ENCODE results near the gene CBLB. TPM values are rescaled to one million over a fixed set of nuclear protein-coding genes. Genes with fewer than 3 reads are reported as not detected.

Gene CBLB
- total and polyA plus RNA-seq, 3 experiments from 2014 or later, result 67.7 to 113 (median 112) TPM

GRCh38 chr3:105868431-105868741 is 426 bp downstream of the CBLB start:
- peak overlapping the region; percentile 95 to 100 (median 98) for H3K4me3 Mint-ChIP-seq
- no peaks in the 10 kb centered on the region for H3K9me3 Mint-ChIP-seq
- Histone ChIP-seq H3K27me3 (ENCODE audit: insufficient read depth, low read length, poor library complexity, severe bottlenecking) (no peaks in the 10 kb centered on the region), H3K9me3 (ENCODE audit: low read length) (no peaks in the 10 kb centered on the region), H3K4me1 (ENCODE audit: insufficient read depth, low read length) (peaks cover 42% of the 10 kb centered on the region), H3K27ac (ENCODE audit: low read depth, low read length) (peak overlapping the region; percentile 81), H3K4me3 (ENCODE audit: low read length) (peak overlapping the region; percentile 88), H3K36me3 (ENCODE audit: insufficient read depth, low read length) (peaks cover 6% of the 10 kb centered on the region)
- peaks cover 4 to 53% (median 16%) of the 10 kb centered on the region in 3 donors for H3K36me3 Mint-ChIP-seq
- H3K27ac Mint-ChIP-seq, result peak overlapping the region; percentile 87 to 99 (median 97)
- ChIA-PET POLR2A (interaction anchor here (1.1 to 2.6 kb wide), 4 partner anchors 9 to 115 kb away, joined by 3 to 8 read pairs (median 6); no protein-coding TSS in a partner anchor), CTCF (interaction anchor here (0.9 to 1.5 kb wide), 2 partner anchors 15 to 46 kb away, joined by 3 to 4 read pairs; no protein-coding TSS in a partner anchor)
- H3K4me1 Mint-ChIP-seq, result peaks cover 22 to 47% (median 42%) of the 10 kb centered on the region in 3 donors
- DNase-seq, result peak in 2 of 5 donors; percentile 7 to 20
- H3K27me3 Mint-ChIP-seq, result no peaks in the 10 kb centered on the region

GRCh38 chr3:105867712-105868430 is 941 bp downstream of the CBLB start:
- Histone ChIP-seq H3K9me3 (ENCODE audit: low read length) (no peaks in the 10 kb centered on the region), H3K4me3 (ENCODE audit: low read length) (peak overlapping the region; percentile 88), H3K36me3 (ENCODE audit: insufficient read depth, low read length) (peaks cover 6% of the 10 kb centered on the region), H3K27ac (ENCODE audit: low read depth, low read length) (peak overlapping the region; percentile 81), H3K4me1 (ENCODE audit: insufficient read depth, low read length) (peaks cover 47% of the 10 kb centered on the region), H3K27me3 (ENCODE audit: insufficient read depth, low read length, poor library complexity, severe bottlenecking) (no peaks in the 10 kb centered on the region)
- POLR2A ChIA-PET, result interaction anchor here (0.5 to 2.6 kb wide), 7 partner anchors 10 to 137 kb away, joined by 3 to 8 read pairs (median 4); no protein-coding TSS in a partner anchor
- Mint-ChIP-seq H3K4me3 (peak overlapping the region; percentile 95 to 100 (median 98)), H3K9me3 (no peaks in the 10 kb centered on the region), H3K27me3 (no peaks in the 10 kb centered on the region), H3K36me3 (peaks cover 4 to 53% (median 16%) of the 10 kb centered on the region in 3 donors), H3K4me1 (peaks cover 22 to 47% (median 42%) of the 10 kb centered on the region in 3 donors), H3K27ac (peak overlapping the region; percentile 87 to 99 (median 97))
- CTCF ChIA-PET, result interaction anchor here (0.9 to 1.5 kb wide), 2 partner anchors 16 to 45 kb away, joined by 3 to 4 read pairs; no protein-coding TSS in a partner anchor
- peak in 1 of 5 donors; percentile 38 for DNase-seq

DNA sequence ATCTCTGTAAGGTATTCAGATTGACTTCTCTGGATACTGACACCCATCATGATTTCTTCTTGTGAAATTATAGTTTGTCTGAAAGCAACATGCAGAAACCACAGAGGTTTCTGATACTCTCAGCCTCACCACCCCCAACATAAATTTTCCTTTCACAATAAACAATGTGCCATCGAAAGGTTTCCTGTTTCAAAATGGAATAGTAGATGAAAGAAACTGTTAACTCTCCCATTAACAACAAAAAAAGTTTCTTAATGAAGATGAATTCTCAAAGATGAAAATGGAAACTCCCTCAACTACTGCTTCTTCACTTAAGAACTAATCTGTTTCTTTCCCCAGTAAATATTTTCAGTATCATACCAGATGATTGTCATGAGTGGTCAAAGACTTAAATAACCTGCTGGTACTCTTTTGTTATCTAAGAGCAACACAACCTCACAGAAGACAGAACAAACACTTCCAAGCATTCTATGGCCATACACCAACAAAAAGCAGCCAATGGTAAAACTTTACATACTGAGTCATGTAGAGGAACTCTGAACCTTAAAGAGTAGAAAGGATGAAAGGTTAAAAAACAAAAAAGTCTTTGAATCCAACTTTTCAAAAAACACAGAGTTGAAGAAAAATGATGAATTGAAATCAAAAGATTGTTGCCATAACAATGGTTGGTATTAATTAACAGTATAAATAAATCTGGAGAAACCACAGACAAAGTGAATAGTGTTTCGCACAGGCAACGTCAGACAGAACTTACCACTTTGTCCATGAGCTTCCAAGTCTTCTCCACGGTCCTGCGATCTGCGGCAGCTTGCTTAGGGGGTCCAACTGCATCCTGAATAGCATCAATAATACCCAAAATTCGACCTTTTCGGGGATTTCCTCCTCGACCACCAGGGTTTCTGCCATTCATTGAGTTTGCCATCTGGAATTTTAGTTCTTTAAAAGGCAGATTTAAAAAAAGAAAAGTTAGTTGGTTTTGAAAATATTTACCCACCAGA is 1.9 kb downstream of the CBLB start:
- Mint-ChIP-seq H3K27ac (peak overlapping the region; percentile 87 to 99 (median 97)), H3K9me3 (no peaks in the 10 kb centered on the region), H3K27me3 (no peaks in the 10 kb centered on the region), H3K4me1 (peaks cover 22 to 43% (median 42%) of the 10 kb centered on the region in 3 donors), H3K36me3 (peaks cover 4 to 53% (median 16%) of the 10 kb centered on the region in 3 donors), H3K4me3 (peak overlapping the region; percentile 95 to 100 (median 98))
- CTCF ChIA-PET, result interaction anchor here (0.9 to 1.0 kb wide), 2 partner anchors 17 to 187 kb away, joined by 3 to 4 read pairs; no protein-coding TSS in a partner anchor
- H3K27ac ChIP-seq (ENCODE audit: low read depth, low read length), result peak overlapping the region; percentile 81
- peak in 3 of 5 donors; percentile 32 to 53 (median 45) for DNase-seq
- POLR2A ChIA-PET, result interaction anchor here (0.6 to 0.7 kb wide), 3 partner anchors 28 to 136 kb away, joined by 3 to 6 read pairs (median 4); no protein-coding TSS in a partner anchor
- H3K27me3 ChIP-seq (ENCODE audit: insufficient read depth, low read length, poor library complexity, severe bottlenecking), result no peaks in the 10 kb centered on the region
- H3K36me3 ChIP-seq (ENCODE audit: insufficient read depth, low read length), result peaks cover 6% of the 10 kb centered on the region
- peaks cover 57% of the 10 kb centered on the region for H3K4me1 ChIP-seq (ENCODE audit: insufficient read depth, low read length)
- H3K9me3 ChIP-seq (ENCODE audit: low read length), result no peaks in the 10 kb centered on the region
- peak overlapping the region; percentile 88 for H3K4me3 ChIP-seq (ENCODE audit: low read length)

- peak overlapping the region in 7 of 8 donors; percentile 8 to 99 (median 53) for H3K27ac Mint-ChIP-seq
- no peaks in the 10 kb centered on the region for H3K9me3 Mint-ChIP-seq
- peak overlapping the region; percentile 95 to 100 (median 98) for H3K4me3 Mint-ChIP-seq
These were observed 2.9 kb downstream of the CBLB start for GRCh38 chr3:105865867-105866350.

GRCh38 chr3:105865016-105865623 is 3.7 kb downstream of the CBLB start:
- peaks cover 60% of the 10 kb centered on the region for H3K4me1 ChIP-seq (ENCODE audit: insufficient read depth, low read length)
- peak overlapping the region; percentile 95 to 100 (median 98) for H3K4me3 Mint-ChIP-seq
- H3K36me3 ChIP-seq (ENCODE audit: insufficient read depth, low read length), result peaks cover 6% of the 10 kb centered on the region
- H3K27ac Mint-ChIP-seq, result peak overlapping the region in 5 of 8 donors; percentile 40 to 87 (median 54)
- H3K4me3 ChIP-seq (ENCODE audit: low read length), result peak overlapping the region; percentile 88
- H3K9me3 ChIP-seq (ENCODE audit: low read length), result no peaks in the 10 kb centered on the region
- H3K27me3 ChIP-seq (ENCODE audit: insufficient read depth, low read length, poor library complexity, severe bottlenecking), result no peaks in the 10 kb centered on the region
- H3K27me3 Mint-ChIP-seq, result no peaks in the 10 kb centered on the region
- no peaks in the 10 kb centered on the region for H3K9me3 Mint-ChIP-seq
- DNase-seq, result no peak
- H3K36me3 Mint-ChIP-seq, result peaks cover 4 to 57% (median 16%) of the 10 kb centered on the region in 3 donors
- H3K27ac ChIP-seq (ENCODE audit: low read depth, low read length), result no peak overlapping the region
- H3K4me1 Mint-ChIP-seq, result peaks cover 15 to 43% (median 30%) of the 10 kb centered on the region in 3 donors
- ChIA-PET POLR2A (interaction anchor here (1.5 kb wide), 1 partner anchor 18 kb away, joined by 4 read pairs; no protein-coding TSS in a partner anchor), CTCF (interaction anchor here (0.8 kb wide), 1 partner anchor 54 kb away, joined by 3 read pairs; no protein-coding TSS in a partner anchor)

More at GRCh38 chr3:105865867-105866350, 2.9 kb downstream of the CBLB start:
- peaks cover 18 to 43% (median 33%) of the 10 kb centered on the region in 3 donors for H3K4me1 Mint-ChIP-seq
- DNase-seq, result no peak
- Histone ChIP-seq H3K9me3 (ENCODE audit: low read length) (no peaks in the 10 kb centered on the region), H3K4me3 (ENCODE audit: low read length) (peak overlapping the region; percentile 88), H3K27me3 (ENCODE audit: insufficient read depth, low read length, poor library complexity, severe bottlenecking) (no peaks in the 10 kb centered on the region), H3K27ac (ENCODE audit: low read depth, low read length) (no peak overlapping the region), H3K4me1 (ENCODE audit: insufficient read depth, low read length) (peaks cover 64% of the 10 kb centered on the region), H3K36me3 (ENCODE audit: insufficient read depth, low read length) (peaks cover 6% of the 10 kb centered on the region)
- CTCF ChIA-PET, result interaction anchor here (0.8 to 1.0 kb wide), 2 partner anchors 55 to 186 kb away, joined by 3 read pairs; no protein-coding TSS in a partner anchor
- POLR2A ChIA-PET, result no interaction called here
- H3K27me3 Mint-ChIP-seq, result no peaks in the 10 kb centered on the region
- peaks cover 4 to 53% (median 16%) of the 10 kb centered on the region in 3 donors for H3K36me3 Mint-ChIP-seq

DNA sequence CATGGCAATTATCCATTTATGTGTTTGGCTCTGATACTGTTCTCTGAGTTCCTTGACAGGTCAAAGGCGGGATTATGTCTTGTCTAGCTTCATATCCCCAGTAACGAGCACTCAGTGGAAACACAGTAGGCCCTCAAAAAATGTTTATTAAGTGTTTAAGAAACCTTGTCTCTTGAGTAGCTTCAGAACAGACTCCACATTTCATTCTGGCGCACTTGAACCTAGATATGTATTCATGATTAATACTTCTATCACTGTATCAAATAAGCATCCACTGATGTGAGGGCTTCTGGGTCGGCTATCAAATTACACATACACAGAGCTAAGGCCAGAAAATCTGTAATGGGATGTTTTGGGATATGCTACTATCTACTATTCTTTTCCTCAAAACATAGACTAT is 4.6 kb downstream of the CBLB start:
- ChIA-PET CTCF (no interaction called here), POLR2A (interaction anchor here (1.5 kb wide), 1 partner anchor 17 kb away, joined by 4 read pairs; no protein-coding TSS in a partner anchor)

GRCh38 chr3:105863608-105864007 is 5.2 kb downstream of the CBLB start:
- H3K36me3 Mint-ChIP-seq, result peaks cover 4 to 63% (median 21%) of the 10 kb centered on the region in 3 donors
- ChIA-PET CTCF (no interaction called here), POLR2A (interaction anchor here (1.5 kb wide), 1 partner anchor 16 kb away, joined by 4 read pairs; no protein-coding TSS in a partner anchor)
- H3K4me1 ChIP-seq (ENCODE audit: insufficient read depth, low read length), result peaks cover 56% of the 10 kb centered on the region
- peak overlapping the region in 6 of 7 donors; percentile 33 to 100 (median 98) for H3K4me3 Mint-ChIP-seq
- DNase-seq, result no peak
- H3K27ac Mint-ChIP-seq, result peak overlapping the region in 4 of 8 donors; percentile 3 to 87 (median 21)
- H3K9me3 ChIP-seq (ENCODE audit: low read length), result no peaks in the 10 kb centered on the region
- no peak overlapping the region for H3K27ac ChIP-seq (ENCODE audit: low read depth, low read length)
- no peaks in the 10 kb centered on the region for H3K9me3 Mint-ChIP-seq
- H3K27me3 Mint-ChIP-seq, result no peaks in the 10 kb centered on the region
- no peak overlapping the region for H3K4me3 ChIP-seq (ENCODE audit: low read length)
- no peaks in the 10 kb centered on the region for H3K27me3 ChIP-seq (ENCODE audit: insufficient read depth, low read length, poor library complexity, severe bottlenecking)
- peaks cover 14 to 38% (median 31%) of the 10 kb centered on the region in 3 donors for H3K4me1 Mint-ChIP-seq
- H3K36me3 ChIP-seq (ENCODE audit: insufficient read depth, low read length), result peaks cover 6% of the 10 kb centered on the region

More for the DNA sequence above, 4.6 kb downstream of the CBLB start:
- Mint-ChIP-seq H3K4me3 (peak overlapping the region; percentile 95 to 100 (median 98)), H3K9me3 (no peaks in the 10 kb centered on the region), H3K4me1 (peaks cover 11 to 37% (median 25%) of the 10 kb centered on the region in 3 donors), H3K27me3 (no peaks in the 10 kb centered on the region), H3K27ac (peak overlapping the region in 7 of 8 donors; percentile 35 to 87 (median 68)), H3K36me3 (peaks cover 4 to 64% (median 18%) of the 10 kb centered on the region in 3 donors)
- DNase-seq, result no peak
- Histone ChIP-seq H3K4me3 (ENCODE audit: low read length) (no peak overlapping the region), H3K9me3 (ENCODE audit: low read length) (no peaks in the 10 kb centered on the region), H3K36me3 (ENCODE audit: insufficient read depth, low read length) (peaks cover 6% of the 10 kb centered on the region), H3K4me1 (ENCODE audit: insufficient read depth, low read length) (peaks cover 56% of the 10 kb centered on the region), H3K27me3 (ENCODE audit: insufficient read depth, low read length, poor library complexity, severe bottlenecking) (no peaks in the 10 kb centered on the region), H3K27ac (ENCODE audit: low read depth, low read length) (no peak overlapping the region)
